Gastrocnemius medialis (tissue), 4 donors: ENCODE data around the gene PPP2R5C. TPM values are rescaled to one million over a fixed set of nuclear protein-coding genes. Genes with fewer than 3 reads are reported as not detected.

Experiments
- ATAC-seq, 2 donors: fragments of 150-250 bp; one replicate each; pipeline ENCODE4 v1.9.1; 2016
- DNase-seq, 2 donors: peaks; one replicate each; pipeline ENCODE4 v3.0.0-alpha.2; 2019
- H3K27ac ChIP-seq, 4 donors: fragments of 200-600 bp; sonication (generic); 1 replicate in 1 of 4; 2 replicates in 3 of 4; pipeline ENCODE4 v1.5.1; 2016 to 2018; ENCODE audit warnings: mild to moderate bottlenecking in 2 of 4, moderate library complexity in 1 of 4
- H3K27me3 ChIP-seq, 3 donors: fragments of 200-600 bp; sonication (generic) in 2 of 3; 1 replicate in 1 of 3; 2 replicates in 2 of 3; pipeline versions ENCODE4 v1.5.1 to v1.6.0; 2016 to 2019; ENCODE audit warnings: mild to moderate bottlenecking in 1 of 3, moderate library complexity in 1 of 3
- H3K36me3 ChIP-seq, 2 donors: fragments of 200-600 bp; sonication (generic) in 1 of 2; one replicate each; pipeline ENCODE4 v1.5.1; 2017 to 2018
- H3K4me1 ChIP-seq, 2 donors: fragments of 200-600 bp; sonication (generic) in 1 of 2; one replicate each; pipeline ENCODE4 v1.5.1; 2016 to 2017; ENCODE audit warnings: mild to moderate bottlenecking in 2 of 2
- H3K4me3 ChIP-seq, 4 donors: fragments of 200-600 bp; sonication (generic) in 3 of 4; 1 replicate in 1 of 4; 2 replicates in 3 of 4; pipeline ENCODE4 v1.5.1; 2016 to 2019; ENCODE audit warnings: mild to moderate bottlenecking in 2 of 4
- H3K9me3 ChIP-seq, 3 donors: fragments of 200-600 bp; sonication (generic) in 2 of 3; 1 replicate in 1 of 3; 2 replicates in 2 of 3; pipeline ENCODE4 v1.5.1; 2016 to 2019
- CTCF ChIP-seq, 5 experiments: fragments of 450-650 bp in 3 of 5; fragments of 200-600 bp in 2 of 5; sonication (generic) in 2 of 5; IDR thresholded peaks in 4 of 5; conservative IDR thresholded peaks in 1 of 5; 1 replicate in 4 of 5; 2 replicates in 1 of 5; pipeline ENCODE4 v1.5.1; 2016 to 2019; ENCODE audit warnings: antibody characterized with exemption in 5 of 5, mild to moderate bottlenecking in 3 of 5, moderate library complexity in 3 of 5
- POLR2A ChIP-seq, 2 donors: fragments of 450-650 bp; IDR thresholded peaks; one replicate each; pipeline ENCODE4 v1.6.1; 2017; ENCODE audit warnings: antibody characterized with exemption in 2 of 2, mild to moderate bottlenecking in 2 of 2, moderate library complexity in 2 of 2
- in situ Hi-C, 4 donors: fragments of 200-750 bp; cut with MboI; loops; one replicate each; pipeline versions ENCODE4 v1.15.0 to v1.8.0; 2017; ENCODE audit warnings: low sequenced_read_pairs in 4 of 4
- intact Hi-C: fragments of 100-400 bp; cut with DNase I; formaldehyde crosslinking; loops from one replicate; pipeline ENCODE4 v1.15.1; 2023; ENCODE audit warnings: low total_unique reads
- total RNA-seq, 4 donors: library from RNA; depleted of rRNA; stranded (reverse); fragments of >200 nt; gene quantifications; one replicate each; pipeline versions ENCODE4 v1.1.0 to v1.2.3, GENCODE V29; 2016

PPP2R5C gene
- total RNA-seq, 4 donors from 2014 or later: 35.4 to 65.9 (median 49.3) TPM

- in situ Hi-C loops (loop anchor here (25.0 kb wide), 3 partner anchors 173 to 548 kb away; partner anchors contain the start of genes DYNC1H1 (in 1 of the 4), MOK (in 1 of the 4) and ZNF839 (in 1 of the 4)), intact Hi-C loops (loop anchor here (5.0 kb wide), 4 partner anchors 43 to 283 kb away; partner anchors contain the start of gene DYNC1H1)
- H3K4me3 ChIP-seq: no peak overlapping the region
- DNase-seq: no peak
- ATAC-seq: no peak
- H3K27me3 ChIP-seq: no peaks in the 10 kb centered on the region
- H3K9me3 ChIP-seq: no peaks in the 10 kb centered on the region
- no peaks in the 10 kb centered on the region for H3K36me3 ChIP-seq
- no peak for TF ChIP-seq CTCF (IDR thresholded peaks at IDR 0.05 in 4 of 5, conservative IDR thresholded peaks at IDR 0.05 in 1 of 5)
- no peak for TF ChIP-seq POLR2A (IDR thresholded peaks at IDR 0.05)
- peaks cover 8 to 16% of the 10 kb centered on the region in 2 donors for H3K4me1 ChIP-seq
- H3K27ac ChIP-seq: no peak overlapping the region
These were observed 2.6 kb downstream of the PPP2R5C start for GRCh38 chr14:101763941-101764709.

- DNase-seq (no peak), ATAC-seq (no peak)
- peaks cover 0 to 10% of the 10 kb centered on the region in 2 donors for H3K4me1 ChIP-seq
- no peak overlapping the region for H3K27ac ChIP-seq
- no peak overlapping the region for H3K4me3 ChIP-seq
- intact Hi-C loops (no loop called here), in situ Hi-C loops (loop anchor here (25.0 kb wide), 3 partner anchors 170 to 545 kb away; partner anchors contain the start of genes DYNC1H1 (in 1 of the 4), MOK (in 1 of the 4) and ZNF839 (in 1 of the 4))
- TF ChIP-seq CTCF (IDR thresholded peaks at IDR 0.05 in 4 of 5, conservative IDR thresholded peaks at IDR 0.05 in 1 of 5): no peak
- no peak for TF ChIP-seq POLR2A (IDR thresholded peaks at IDR 0.05)
- H3K27me3 ChIP-seq: no peaks in the 10 kb centered on the region
- no peaks in the 10 kb centered on the region for H3K36me3 ChIP-seq
- no peaks in the 10 kb centered on the region for H3K9me3 ChIP-seq
These were observed 6.3 kb downstream of the PPP2R5C start for GRCh38 chr14:101767618-101768362.

- Histone ChIP-seq H3K27ac (no peak overlapping the region), H3K4me3 (no peak overlapping the region), H3K36me3 (no peaks in the 10 kb centered on the region), H3K4me1 (peaks cover 8 to 17% of the 10 kb centered on the region in 2 donors), H3K27me3 (no peaks in the 10 kb centered on the region), H3K9me3 (no peaks in the 10 kb centered on the region)
- TF ChIP-seq POLR2A (IDR thresholded peaks at IDR 0.05): no peak
- no peak for TF ChIP-seq CTCF (IDR thresholded peaks at IDR 0.05 in 4 of 5, conservative IDR thresholded peaks at IDR 0.05 in 1 of 5)
- intact Hi-C loops: no loop called here
- ATAC-seq (no peak), DNase-seq (no peak)
- in situ Hi-C loops: loop anchor here (10.0 to 25.0 kb wide), 5 partner anchors 55 to 542 kb away; partner anchors contain the start of genes DYNC1H1 (in 1 of the 4), MOK (in 1 of the 4) and ZNF839 (in 1 of the 4)
These were observed 8.7 kb downstream of the PPP2R5C start for GRCh38 chr14:101770183-101770582.

- H3K27ac ChIP-seq: no peak overlapping the region
- ATAC-seq: peak; percentile 39 to 47
These were observed 11.3 kb downstream of the PPP2R5C start for GRCh38 chr14:101772770-101773169.

More at GRCh38 chr14:101772770-101773169, 11.3 kb downstream of the PPP2R5C start:
- Histone ChIP-seq H3K9me3 (no peaks in the 10 kb centered on the region), H3K4me1 (peaks cover 18 to 31% of the 10 kb centered on the region in 2 donors), H3K4me3 (no peak overlapping the region), H3K27me3 (no peaks in the 10 kb centered on the region), H3K36me3 (no peaks in the 10 kb centered on the region)
- in situ Hi-C loops: loop anchor here (10.0 to 25.0 kb wide), 5 partner anchors 52 to 540 kb away; partner anchors contain the start of genes DYNC1H1 (in 1 of the 4), MOK (in 1 of the 4) and ZNF839 (in 1 of the 4)
- TF ChIP-seq CTCF (IDR thresholded peaks at IDR 0.05 in 4 of 5, conservative IDR thresholded peaks at IDR 0.05 in 1 of 5) (no peak), POLR2A (IDR thresholded peaks at IDR 0.05) (no peak)
- intact Hi-C loops: no loop called here
- no peak for DNase-seq
